ENCODE data around the gene TREH. TPM values are rescaled to one million over a fixed set of nuclear protein-coding genes. Genes with fewer than 3 reads are reported as not detected.

The TREH gene
- total RNA-seq, 4 donors from 2014 or later = 18.9 to 53.4 (median 32.6) TPM

DNA sequence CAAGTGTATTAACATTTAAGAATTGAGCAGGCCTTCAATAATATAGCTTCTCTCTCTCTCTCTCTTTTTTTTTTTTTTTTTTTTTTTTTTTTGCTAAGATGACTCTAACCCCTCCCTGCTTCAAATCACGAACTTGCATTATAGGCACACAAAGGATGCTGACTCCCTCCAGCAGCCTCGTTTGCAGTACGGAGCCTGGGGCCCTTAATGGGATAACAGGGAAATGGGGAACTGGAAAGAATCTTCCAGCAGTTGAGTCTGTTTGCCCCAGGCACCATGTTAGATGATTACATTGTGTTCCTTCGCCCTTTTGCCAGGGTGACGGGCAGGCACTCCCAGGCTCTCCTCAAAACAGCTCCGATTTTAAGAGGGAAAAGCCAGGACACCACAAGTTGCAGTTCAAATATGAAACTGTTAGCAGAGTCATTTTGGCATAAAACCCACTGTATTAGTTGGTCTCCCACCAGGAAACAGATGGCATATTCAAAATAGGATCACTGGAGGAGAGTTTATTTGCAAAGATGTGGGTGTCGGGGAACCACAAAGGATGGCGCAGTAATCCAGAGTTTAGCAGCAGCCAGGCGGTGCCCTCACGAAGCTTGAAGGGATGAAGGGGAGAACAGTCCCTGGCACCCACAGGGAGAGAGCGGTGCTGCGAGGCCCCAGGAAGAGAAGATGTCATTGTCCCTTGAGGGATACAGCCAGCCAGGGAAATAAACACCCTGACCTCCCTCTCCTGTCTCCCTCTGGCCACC is 26.5 kb upstream of the TREH start:
- DNase-seq = peak in 1 of 3 donors; percentile 10
- no peak overlapping the region for H3K4me3 ChIP-seq
- peaks cover 0 to 8% (median 0%) of the 10 kb centered on the region in 4 donors for H3K4me1 ChIP-seq
- no peaks in the 10 kb centered on the region for H3K9me3 ChIP-seq
- TF ChIP-seq, protein P1, sequence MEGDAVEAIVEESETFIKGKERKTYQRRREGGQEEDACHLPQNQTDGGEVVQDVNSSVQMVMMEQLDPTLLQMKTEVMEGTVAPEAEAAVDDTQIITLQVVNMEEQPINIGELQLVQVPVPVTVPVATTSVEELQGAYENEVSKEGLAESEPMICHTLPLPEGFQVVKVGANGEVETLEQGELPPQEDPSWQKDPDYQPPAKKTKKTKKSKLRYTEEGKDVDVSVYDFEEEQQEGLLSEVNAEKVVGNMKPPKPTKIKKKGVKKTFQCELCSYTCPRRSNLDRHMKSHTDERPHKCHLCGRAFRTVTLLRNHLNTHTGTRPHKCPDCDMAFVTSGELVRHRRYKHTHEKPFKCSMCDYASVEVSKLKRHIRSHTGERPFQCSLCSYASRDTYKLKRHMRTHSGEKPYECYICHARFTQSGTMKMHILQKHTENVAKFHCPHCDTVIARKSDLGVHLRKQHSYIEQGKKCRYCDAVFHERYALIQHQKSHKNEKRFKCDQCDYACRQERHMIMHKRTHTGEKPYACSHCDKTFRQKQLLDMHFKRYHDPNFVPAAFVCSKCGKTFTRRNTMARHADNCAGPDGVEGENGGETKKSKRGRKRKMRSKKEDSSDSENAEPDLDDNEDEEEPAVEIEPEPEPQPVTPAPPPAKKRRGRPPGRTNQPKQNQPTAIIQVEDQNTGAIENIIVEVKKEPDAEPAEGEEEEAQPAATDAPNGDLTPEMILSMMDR (IDR thresholded peaks at IDR 0.05) = no peak
- TF ChIP-seq POLR2A (IDR thresholded peaks at IDR 0.05) = no peak
- no peak overlapping the region for H3K27ac ChIP-seq
- no peaks in the 10 kb centered on the region for H3K36me3 ChIP-seq
- H3K27me3 ChIP-seq = no peaks in the 10 kb centered on the region

DNA sequence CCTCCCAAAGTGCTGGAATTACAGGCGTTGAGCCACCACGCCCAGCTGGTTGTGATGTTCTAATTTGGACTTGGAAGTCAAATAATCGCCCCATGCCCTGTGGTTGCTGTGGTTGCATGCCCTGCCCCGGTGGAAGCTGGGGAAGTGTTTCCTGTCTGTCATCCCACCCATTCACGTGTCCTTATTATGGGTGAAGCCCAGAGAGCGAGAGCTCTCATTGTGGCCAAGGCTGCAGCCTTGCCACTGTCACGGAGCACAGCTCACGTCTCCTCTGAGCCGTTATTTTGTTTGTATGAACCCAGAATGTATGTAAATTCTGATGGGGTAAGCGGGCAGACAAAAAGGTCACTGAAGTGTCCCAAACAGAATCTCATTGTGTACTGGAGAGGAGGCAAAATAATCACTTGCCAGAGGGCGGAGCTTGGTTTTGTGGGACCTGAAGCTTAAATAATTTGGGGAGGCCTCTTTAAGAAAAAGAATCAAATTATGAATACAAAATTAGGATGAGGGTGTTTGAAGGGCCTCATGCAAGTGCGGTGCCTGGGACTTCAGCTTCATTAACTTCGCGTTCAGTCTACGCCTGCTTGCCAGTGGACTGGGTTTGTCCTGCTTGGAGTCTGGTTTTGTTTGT is 25.8 kb upstream of the TREH start:
- Histone ChIP-seq H3K27ac (peak overlapping the region in 1 of 4 donors; percentile 46), H3K9me3 (no peaks in the 10 kb centered on the region), H3K36me3 (no peaks in the 10 kb centered on the region), H3K4me1 (peaks cover 0 to 8% (median 0%) of the 10 kb centered on the region in 4 donors), H3K4me3 (no peak overlapping the region), H3K27me3 (no peaks in the 10 kb centered on the region)
- no peak for TF ChIP-seq POLR2A (IDR thresholded peaks at IDR 0.05)
- TF ChIP-seq, protein P1 (IDR thresholded peaks at IDR 0.05) = no peak
- peak in 2 of 3 donors; percentile 56 to 69 for DNase-seq

DNA sequence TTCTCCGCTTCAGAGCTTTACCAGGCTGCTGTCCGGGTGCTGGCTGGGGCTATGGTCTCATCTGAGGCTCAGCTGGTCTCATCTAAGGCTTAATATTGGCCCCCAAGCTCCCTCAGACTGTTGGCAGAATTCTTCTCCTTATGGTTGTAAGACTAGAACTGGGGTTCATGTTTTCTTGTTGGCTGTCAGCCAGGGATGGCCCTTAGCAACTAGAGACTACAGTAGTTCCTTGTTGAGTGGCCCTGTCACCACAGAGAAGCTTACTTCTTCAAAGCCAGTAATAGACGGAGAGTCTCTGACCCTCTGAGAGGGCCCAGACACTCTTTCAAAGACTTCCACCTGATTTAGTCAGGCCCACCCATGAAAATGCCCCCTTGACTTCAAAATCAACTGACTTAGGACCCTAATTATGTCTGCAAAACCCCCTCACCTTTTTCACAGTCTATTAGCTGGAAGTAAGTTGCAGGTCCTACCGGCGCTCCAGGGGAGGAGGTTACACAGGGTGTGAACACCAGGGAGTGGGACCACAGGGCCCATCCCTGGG is 24.2 kb upstream of the TREH start:
- Histone ChIP-seq H3K4me1 (peaks cover 0 to 8% (median 0%) of the 10 kb centered on the region in 4 donors), H3K27ac (no peak overlapping the region), H3K9me3 (no peaks in the 10 kb centered on the region), H3K27me3 (no peaks in the 10 kb centered on the region), H3K4me3 (no peak overlapping the region), H3K36me3 (no peaks in the 10 kb centered on the region)
- DNase-seq = no peak
- TF ChIP-seq, protein P1 (IDR thresholded peaks at IDR 0.05) = no peak
- TF ChIP-seq POLR2A (IDR thresholded peaks at IDR 0.05) = no peak

DNA sequence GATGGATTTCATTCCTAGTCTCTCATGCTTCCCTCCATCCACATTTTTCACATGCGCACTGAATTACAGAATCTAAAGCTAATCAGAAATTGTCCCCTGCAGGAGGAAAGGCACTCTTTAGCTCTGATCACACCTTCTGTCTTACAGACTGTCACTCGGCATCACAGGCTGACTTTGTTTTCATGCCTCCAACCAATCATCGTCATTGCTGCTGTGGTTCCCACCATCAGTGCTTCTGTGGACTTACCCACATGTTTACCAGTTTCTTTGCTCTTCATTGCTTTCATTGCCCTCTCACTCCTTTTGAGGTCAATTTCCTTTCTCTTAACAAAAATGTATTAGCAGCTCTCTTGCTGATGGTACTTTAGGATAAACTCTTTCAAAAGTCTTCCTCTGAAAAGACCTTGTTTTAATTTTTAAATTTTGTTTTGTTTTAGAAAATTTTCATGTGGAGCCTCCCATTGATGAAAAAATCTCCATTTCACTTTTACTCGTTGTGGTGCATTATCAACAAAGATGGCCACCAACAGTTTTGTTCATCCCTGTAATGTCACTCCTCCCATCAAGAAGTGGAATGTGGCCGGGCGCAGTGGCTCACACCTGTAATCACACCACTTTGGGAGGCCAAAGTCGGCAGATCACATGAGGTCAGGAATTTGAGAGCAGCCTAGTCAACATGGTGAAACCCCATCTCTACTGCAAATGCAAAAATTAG is 20.2 kb upstream of the TREH start:
- peak overlapping the region in 2 of 4 donors; percentile 14 to 35 for H3K27ac ChIP-seq
- DNase-seq = peak in 2 of 3 donors; percentile 54 to 76

DNA sequence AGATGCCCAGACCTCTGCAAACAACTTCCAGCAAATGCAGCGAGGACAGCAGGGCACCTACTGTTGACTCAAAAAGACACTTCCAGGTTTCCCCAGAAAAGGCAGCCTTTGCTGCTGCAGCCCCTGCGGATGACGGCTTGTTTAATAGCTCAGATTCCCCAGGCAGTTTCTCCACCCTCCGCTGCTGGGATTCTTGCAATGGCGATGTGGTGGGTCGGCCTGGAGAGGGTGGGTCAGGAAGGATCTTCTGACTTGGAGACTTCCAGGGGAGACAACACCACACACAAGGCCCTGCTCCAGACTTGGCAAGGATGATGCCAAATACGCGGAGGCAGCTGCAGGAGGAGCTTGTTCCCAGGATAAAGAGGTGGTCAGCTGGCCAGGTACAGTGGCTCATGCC is 17.9 kb upstream of the TREH start:
- Histone ChIP-seq H3K27ac (no peak overlapping the region), H3K36me3 (no peaks in the 10 kb centered on the region), H3K27me3 (no peaks in the 10 kb centered on the region), H3K4me3 (no peak overlapping the region), H3K4me1 (peaks cover 0 to 4% (median under 1%) of the 10 kb centered on the region in 4 donors), H3K9me3 (no peaks in the 10 kb centered on the region)
- TF ChIP-seq, protein P1 (IDR thresholded peaks at IDR 0.05) = no peak
- no peak for TF ChIP-seq POLR2A (IDR thresholded peaks at IDR 0.05)
- DNase-seq = no peak

More for the DNA sequence above, 20.2 kb upstream of the TREH start:
- no peaks in the 10 kb centered on the region for H3K4me1 ChIP-seq
- TF ChIP-seq, protein P1 (IDR thresholded peaks at IDR 0.05) = no peak
- no peak for TF ChIP-seq POLR2A (IDR thresholded peaks at IDR 0.05)
- H3K27me3 ChIP-seq = no peaks in the 10 kb centered on the region
- H3K36me3 ChIP-seq = no peaks in the 10 kb centered on the region
- H3K4me3 ChIP-seq = no peak overlapping the region
- no peaks in the 10 kb centered on the region for H3K9me3 ChIP-seq
